Psoas muscle (tissue), 8 donors: ENCODE data around the gene SLAMF9. TPM values are rescaled to one million over a fixed set of nuclear protein-coding genes. Genes with fewer than 3 reads are reported as not detected.

Experiments
- ATAC-seq, 4 donors: fragments of 200-7000 bp; cut with Tn5 transposase; one replicate each; pipeline ENCODE4 v1.9.1; 2020; ENCODE audit warnings: moderate library complexity in 3 of 4, mild to moderate bottlenecking in 2 of 4
- DNase-seq, 2 donors: peaks; one replicate each; pipeline ENCODE4 v3.0.0-alpha.2; 2020
- H3K27ac ChIP-seq: fragments of 200-600 bp; one replicate; pipeline ENCODE4 v1.8.0; 2022
- H3K27me3 ChIP-seq, 3 donors: fragments of 200-600 bp in 1 of 3; one replicate each; pipeline versions ENCODE4 v1.6.1 to v1.8.0; 2013 to 2022; ENCODE audit warnings: low read length in 2 of 3, mild to moderate bottlenecking in 2 of 3, moderate library complexity in 1 of 3; ENCODE audit not compliant: insufficient read depth in 3 of 3
- H3K36me3 ChIP-seq, 2 donors: fragments of 200-600 bp in 1 of 2; one replicate each; pipeline versions ENCODE4 v1.6.1 to v1.8.0; 2013 to 2022; ENCODE audit warnings: low read depth in 1 of 2, mild to moderate bottlenecking in 1 of 2, moderate library complexity in 1 of 2; ENCODE audit not compliant: insufficient read depth in 1 of 2
- H3K4me1 ChIP-seq: fragments of 200-600 bp; one replicate; pipeline ENCODE4 v1.8.0; 2022
- H3K4me3 ChIP-seq: fragments of 200-600 bp; one replicate; pipeline ENCODE4 v1.8.0; 2022; ENCODE audit warnings: mild to moderate bottlenecking
- H3K9me3 ChIP-seq: fragments of 200-600 bp; one replicate; pipeline ENCODE4 v1.8.0; 2022
- CTCF ChIP-seq: fragments of 200-600 bp; IDR thresholded peaks from one replicate; pipeline ENCODE4 v1.8.0; 2022; ENCODE audit warnings: antibody characterized with exemption
- WGBS, 3 donors: extraction: QIAGEN DNeasy Blood & Tissue Kit; methylation state at CpG; one replicate each; pipeline versions ENCODE4 v1.1.6 to v1.1.7; 2013; 5-methylcytosine and 5-hydroxymethylcytosine counted together
- intact Hi-C, 2 donors: fragments of 100-400 bp; cut with DNase I; formaldehyde crosslinking; loops; one replicate each; pipeline versions ENCODE4 v1.11.0 to v1.14.2; 2022
- polyA plus RNA-seq, 3 donors: library from polyadenylated mRNA; stranded (reverse); fragments of 200-250 nt; gene quantifications; one replicate each; pipeline ENCODE4 v1.2.3, GENCODE V29; 2013
- total RNA-seq, 4 donors: library from RNA; stranded (reverse); fragmentation: NEBNext Ultra II Directional in 2 of 4; extraction: Animal tissue kit (Norgen Biotek cat#: 25700) in 2 of 4; gene quantifications; one replicate each; pipeline versions ENCODE4 v1.2.1 to v1.2.4, GENCODE V29; 2021 to 2023
- donor health status: healthy with polysubstance abuse.
- donor health status: DM: no; HTN: no; CAD: no; lungs with moderate emphysema.
- donor health status: Bipolar disorder and iron deficiency.
- donor health status: healthy.
- donor health status: DM: yes; HTN: yes; CAD: no.
- donor health status: DM: no; HTN: no; CAD: no.
- donor health status: DM: no; HTN: no; CAD: no.
- donor health status: DM: yes; HTN: yes; CAD: no.

SLAMF9 gene
- total and polyA plus RNA-seq, 7 donors = not detected

GRCh38 chr1:159920651-159921050 is 33.4 kb downstream of the SLAMF9 start:
- H3K27ac ChIP-seq = no peak overlapping the region
- peaks cover 0 to 9% (median 3%) of the 10 kb centered on the region in 3 donors for H3K27me3 ChIP-seq
- H3K9me3 ChIP-seq = no peaks in the 10 kb centered on the region
- ATAC-seq = no peak
- WGBS, 3 donors = 65 to 73% (median 66%) methylated on average over 1 of the region's 1 CpG
- H3K4me1 ChIP-seq = peaks cover 28% of the 10 kb centered on the region
- peaks cover 0 to 21% of the 10 kb centered on the region in 2 donors for H3K36me3 ChIP-seq
- TF ChIP-seq CTCF = no peak
- intact Hi-C loops = no loop called here
- no peak overlapping the region for H3K4me3 ChIP-seq
- no peak for DNase-seq

GRCh38 chr1:159920202-159920601 is 33.8 kb downstream of the SLAMF9 start:
- peaks cover 28% of the 10 kb centered on the region for H3K4me1 ChIP-seq

GRCh38 chr1:159919236-159919865 is 34.7 kb downstream of the SLAMF9 start:
- Histone ChIP-seq H3K27ac (no peak overlapping the region), H3K36me3 (peaks cover 0 to 21% of the 10 kb centered on the region in 2 donors), H3K27me3 (no peaks in the 10 kb centered on the region), H3K4me3 (no peak overlapping the region), H3K4me1 (peaks cover 28% of the 10 kb centered on the region), H3K9me3 (no peaks in the 10 kb centered on the region)
- no peak for ATAC-seq
- no peak for DNase-seq
- intact Hi-C loops = no loop called here
- no peak for TF ChIP-seq CTCF
- WGBS, 3 donors = 58 to 75% (median 68%) methylated on average over 10 of the region's 10 CpGs

More at GRCh38 chr1:159920202-159920601, 33.8 kb downstream of the SLAMF9 start:
- no peak for TF ChIP-seq CTCF
- DNase-seq (no peak), ATAC-seq (no peak)
- Histone ChIP-seq H3K27me3 (peaks cover 0 to 7% (median 3%) of the 10 kb centered on the region in 3 donors), H3K4me3 (no peak overlapping the region), H3K27ac (no peak overlapping the region), H3K36me3 (peaks cover 0 to 21% of the 10 kb centered on the region in 2 donors), H3K9me3 (no peaks in the 10 kb centered on the region)
- 69 to 78% (median 70%) methylated on average over 10 of the region's 10 CpGs for WGBS, 3 donors
- intact Hi-C loops = no loop called here

- no peaks in the 10 kb centered on the region for H3K9me3 ChIP-seq
- intact Hi-C loops = no loop called here
- DNase-seq (no peak), ATAC-seq (peak in 1 of 4 donors; percentile 29)
- H3K4me3 ChIP-seq = no peak overlapping the region
- no peak overlapping the region for H3K27ac ChIP-seq
- H3K36me3 ChIP-seq = peaks cover 0 to 21% of the 10 kb centered on the region in 2 donors
- no peaks in the 10 kb centered on the region for H3K27me3 ChIP-seq
- no peak for TF ChIP-seq CTCF
- WGBS, 3 donors = 26 to 66% (median 31%) methylated on average over 13 of the region's 13 CpGs
- peaks cover 28% of the 10 kb centered on the region for H3K4me1 ChIP-seq
These were observed 35.5 kb downstream of the SLAMF9 start for GRCh38 chr1:159918352-159919200.
